Anterior cingulate cortex (tissue), 58 donors: ENCODE results near the gene AMOTL1.

ENCODE experiments used
- DNase-seq, 58 donors: peaks; one replicate each; lab custom pipeline; 2025; lab: John Stamatoyannopoulos, UW

AMOTL1 gene

DNA sequence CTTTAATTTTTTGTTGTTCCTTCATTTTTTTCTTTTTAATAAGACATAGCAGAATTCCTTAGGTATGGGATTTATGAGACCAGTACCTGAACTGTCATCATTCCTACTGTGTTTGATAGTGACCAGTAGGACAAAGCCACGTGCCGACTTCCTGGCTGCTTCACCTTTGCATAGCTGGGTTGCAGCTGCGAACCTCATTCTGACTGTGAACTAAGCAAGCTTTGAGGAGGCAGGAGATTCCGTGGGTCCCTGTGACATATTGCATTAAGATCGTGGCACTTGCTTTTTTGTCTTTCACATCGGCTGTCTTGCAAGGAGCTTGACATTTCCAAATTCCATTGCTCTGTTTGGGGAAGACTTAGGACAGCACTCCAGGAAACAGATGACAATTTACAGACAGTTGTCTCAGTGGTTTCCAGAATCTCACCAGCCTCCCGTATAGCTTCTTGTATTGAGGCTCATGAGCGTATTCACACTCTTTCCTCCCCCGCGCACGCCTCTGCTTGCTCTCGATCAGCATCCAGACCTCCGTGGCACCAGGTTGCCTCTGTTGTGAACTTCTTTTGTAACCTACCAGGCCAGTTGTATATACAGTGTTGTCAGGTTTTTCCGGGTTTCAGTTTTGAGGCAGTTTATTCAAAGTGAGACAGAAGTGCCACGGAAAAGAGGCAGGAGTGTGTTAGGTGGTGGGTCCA is 103.5 kb downstream of the AMOTL1 start:
- DNase-seq = no peak

- no peak for DNase-seq
These were observed 105.9 kb downstream of the AMOTL1 start for GRCh38 chr11:94873916-94874540.

- DNase-seq = no peak
These were observed 108.1 kb downstream of the AMOTL1 start for GRCh38 chr11:94876222-94876621.

DNA sequence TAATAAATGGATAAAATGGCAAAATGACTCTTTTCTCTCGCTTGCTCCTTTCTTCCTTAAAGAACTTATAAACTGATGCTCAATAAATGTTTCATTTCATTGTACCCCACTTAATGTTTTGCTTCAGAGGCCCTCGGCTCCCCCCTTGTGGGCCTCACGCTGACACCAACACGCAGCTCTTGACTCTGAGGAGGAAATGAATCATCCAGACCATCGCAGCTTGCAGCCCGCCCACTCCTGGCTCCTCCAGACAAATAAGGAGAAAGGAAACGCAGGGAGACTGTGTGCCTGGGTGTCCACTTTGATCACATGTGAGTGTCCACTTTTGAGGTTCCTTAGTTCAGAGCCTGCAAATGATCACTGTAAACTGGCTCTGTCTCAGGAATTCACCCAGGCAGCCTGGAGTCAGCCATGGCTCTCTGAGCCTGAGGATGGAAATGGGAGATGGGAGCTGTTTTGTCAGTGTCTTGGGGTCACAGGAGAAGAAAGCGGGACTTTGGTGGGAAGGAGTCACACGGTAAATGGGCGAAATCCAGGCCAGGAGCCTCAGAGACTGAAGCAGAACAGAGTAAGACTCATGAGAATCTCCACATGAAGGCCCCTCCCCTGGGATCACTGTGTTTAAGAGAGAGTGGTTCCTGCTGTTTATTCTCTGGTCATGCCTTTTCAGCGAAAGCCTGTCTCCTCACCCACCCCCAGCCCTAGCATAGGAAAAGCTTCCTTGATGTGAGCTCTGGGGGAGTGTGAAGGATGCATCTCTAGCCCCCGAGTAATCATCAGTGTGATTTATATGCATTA is 108.7 kb downstream of the AMOTL1 start:
- peak in 46 of 58 donors; percentile 6 to 74 (median 36) for DNase-seq

DNA sequence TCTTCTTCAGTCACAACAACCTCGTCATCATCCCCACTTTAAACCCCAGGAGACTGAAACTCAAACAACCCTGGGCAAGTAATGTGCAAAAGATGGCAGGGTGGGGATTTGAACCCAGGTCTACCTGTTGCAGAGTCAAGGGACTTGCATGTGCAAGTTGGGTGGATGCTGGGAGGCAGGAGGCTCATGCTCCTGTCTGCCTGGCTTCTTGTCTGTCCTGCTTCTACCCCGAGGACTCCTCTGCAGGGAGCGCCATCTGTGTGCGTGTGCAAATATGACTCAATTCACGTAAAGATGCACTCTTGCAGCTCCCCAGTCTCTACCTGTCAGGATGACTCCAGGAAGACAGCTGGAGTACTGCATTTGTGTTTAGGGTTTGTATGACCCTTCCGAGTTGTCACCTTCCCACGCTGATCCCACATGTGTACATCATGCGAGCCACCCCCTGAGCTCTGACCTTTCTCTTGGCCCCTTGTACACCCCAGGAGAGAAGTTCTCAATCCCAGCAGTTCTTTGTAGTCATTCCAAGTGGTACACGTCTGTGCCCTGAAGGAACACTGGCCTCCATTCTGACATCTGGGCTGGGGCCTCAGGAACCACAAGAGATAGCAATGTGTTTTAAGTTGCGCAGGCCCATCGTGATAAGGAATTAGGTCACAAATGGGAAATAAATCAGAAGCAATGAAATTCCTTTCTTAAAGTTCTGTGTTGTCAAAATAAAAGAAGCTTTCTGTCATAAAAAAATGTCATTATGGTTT is 109.5 kb downstream of the AMOTL1 start:
- no peak for DNase-seq

DNA sequence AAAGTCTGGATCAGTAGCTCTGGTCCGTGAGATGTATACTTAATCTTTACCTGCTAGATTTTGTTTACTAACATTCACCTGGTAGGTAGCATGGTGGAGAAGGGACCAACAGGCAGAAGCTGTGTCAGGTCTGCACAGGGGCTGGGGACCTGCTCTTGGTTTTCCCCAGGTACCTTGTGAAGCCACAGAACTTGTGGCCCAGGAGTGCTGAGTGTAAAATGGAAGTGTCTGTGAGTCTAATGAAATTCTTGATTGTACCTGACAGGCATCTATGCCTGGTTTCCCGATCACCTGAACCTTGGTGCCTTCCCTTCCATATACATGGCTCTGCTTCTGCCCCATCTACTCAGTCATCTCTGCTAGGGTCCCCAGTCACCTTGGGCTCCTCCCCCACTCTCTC is 110.8 kb downstream of the AMOTL1 start:
- no peak for DNase-seq

GRCh38 chr11:94880216-94880615 is 112.1 kb downstream of the AMOTL1 start:
- DNase-seq = no peak

- no peak for DNase-seq
These were observed 114.8 kb downstream of the AMOTL1 start for GRCh38 chr11:94882931-94883330.

GRCh38 chr11:94883878-94884277 is 115.7 kb downstream of the AMOTL1 start:
- no peak for DNase-seq

DNA sequence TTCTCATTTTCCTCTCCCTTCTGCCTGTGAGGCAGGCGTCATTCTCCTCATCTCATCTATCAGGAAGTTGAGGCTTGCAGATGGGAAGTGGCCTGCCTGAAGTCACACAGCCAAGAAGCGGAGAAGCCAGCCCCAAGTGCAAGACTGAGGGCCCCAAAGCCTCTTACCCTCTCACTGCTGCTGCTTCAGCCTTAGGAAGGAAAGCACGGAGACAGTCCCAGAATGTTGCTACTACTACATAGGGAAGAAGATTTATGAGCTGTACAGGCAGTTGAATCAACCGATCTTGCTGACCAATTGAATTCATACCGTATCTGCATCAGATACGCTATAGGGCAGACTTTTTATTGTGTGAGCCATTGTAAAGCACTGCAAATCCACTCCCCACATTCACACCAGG is 116.2 kb downstream of the AMOTL1 start:
- no peak for DNase-seq

DNA sequence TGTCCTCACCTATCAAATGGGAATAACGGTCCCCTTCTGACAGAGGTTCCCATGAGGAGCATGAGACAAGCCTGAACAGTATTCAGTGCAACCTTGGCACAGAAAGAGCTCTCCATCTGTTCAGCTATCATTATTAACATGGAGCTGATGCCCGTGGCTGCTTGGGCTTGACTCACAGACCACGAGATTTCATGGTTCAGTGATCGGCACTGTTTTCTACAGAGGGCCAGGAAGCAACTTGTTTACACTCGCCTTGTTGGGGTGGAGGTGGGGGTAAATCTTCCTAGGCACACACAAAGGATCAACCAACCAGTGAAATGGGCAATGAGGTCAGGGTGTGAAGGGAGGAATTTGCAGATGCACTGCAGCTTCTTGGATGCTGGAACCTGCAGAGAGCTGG is 117.0 kb downstream of the AMOTL1 start:
- no peak for DNase-seq

DNA sequence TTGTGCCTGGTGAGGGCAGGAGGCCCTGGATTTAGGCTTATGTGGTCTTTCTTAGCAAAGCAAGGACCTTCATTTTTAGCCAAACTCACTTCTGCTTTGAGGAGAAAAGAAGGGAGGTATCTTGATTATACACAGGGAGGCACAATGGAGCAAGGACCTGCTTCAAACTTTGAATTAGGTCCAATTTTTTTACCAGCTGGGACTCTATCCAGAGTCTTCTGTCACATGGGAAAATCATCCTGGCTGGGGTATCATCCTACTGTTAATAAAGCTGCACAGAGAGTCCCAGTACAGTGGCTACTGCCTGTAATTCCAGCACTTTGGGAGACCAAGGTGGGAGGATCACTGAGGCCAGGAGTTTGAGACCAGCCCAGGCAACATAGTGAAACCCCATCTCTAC is 117.4 kb downstream of the AMOTL1 start:
- no peak for DNase-seq

GRCh38 chr11:94888204-94888603 is 120.0 kb downstream of the AMOTL1 start:
- no peak for DNase-seq

GRCh38 chr11:94895451-94895850 is 127.3 kb downstream of the AMOTL1 start:
- DNase-seq = no peak

DNA sequence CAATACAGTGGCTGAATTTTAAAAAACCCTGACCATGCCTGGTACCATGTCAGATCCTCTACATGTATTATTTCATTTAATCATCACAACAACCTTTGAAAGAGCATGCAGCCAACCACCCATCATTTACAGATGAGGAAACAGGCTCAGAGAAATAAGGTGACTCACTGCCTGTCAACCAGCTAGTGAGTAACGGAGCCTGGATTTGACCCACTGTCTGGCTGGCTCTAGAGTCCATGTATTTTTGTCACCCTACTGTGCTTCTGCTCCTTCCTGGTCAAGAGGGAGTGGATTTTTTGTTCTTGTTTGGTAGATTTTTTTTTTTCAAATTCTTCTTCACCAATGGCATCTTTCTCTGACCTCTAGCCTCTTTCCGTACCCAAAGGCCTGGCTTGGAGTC is 127.8 kb downstream of the AMOTL1 start:
- no peak for DNase-seq

GRCh38 chr11:94897330-94897768 is 129.2 kb downstream of the AMOTL1 start:
- peak in 29 of 58 donors; percentile 7 to 65 (median 22) for DNase-seq

- no peak for DNase-seq
These were observed 139.1 kb downstream of the AMOTL1 start for GRCh38 chr11:94907226-94907625.

- DNase-seq = no peak
These were observed 141.2 kb downstream of the AMOTL1 start for GRCh38 chr11:94909371-94909820.

GRCh38 chr11:94910270-94910669 is 142.1 kb downstream of the AMOTL1 start:
- DNase-seq = no peak

DNA sequence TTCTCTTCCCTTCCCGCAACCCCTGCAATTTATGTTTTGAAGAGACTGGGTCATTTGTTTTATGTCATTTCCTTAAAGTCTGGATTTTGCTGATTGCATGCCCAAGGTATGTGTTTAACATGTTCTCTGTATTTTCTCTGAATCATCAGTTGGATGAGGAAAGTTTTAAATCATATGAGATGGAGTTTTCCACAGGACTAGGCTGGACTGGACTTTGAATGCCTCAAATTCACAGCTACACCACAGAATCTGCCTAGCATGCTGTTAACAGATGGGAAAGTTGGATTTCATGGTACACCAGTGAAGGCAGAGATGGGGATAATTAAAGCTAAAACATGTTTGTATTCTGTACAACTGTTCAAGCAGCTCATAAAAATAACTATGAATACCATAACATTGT is 142.6 kb downstream of the AMOTL1 start:
- no peak for DNase-seq

GRCh38 chr11:94912806-94913205 is 144.7 kb downstream of the AMOTL1 start:
- no peak for DNase-seq
